Measurements from ENCODE around the gene RPS6KL1. TPM values are rescaled to one million over a fixed set of nuclear protein-coding genes. Genes with fewer than 3 reads are reported as not detected.

Gene RPS6KL1
- total RNA-seq, 2 donors from 2014 or later, result 4.4 to 10.4 TPM

DNA sequence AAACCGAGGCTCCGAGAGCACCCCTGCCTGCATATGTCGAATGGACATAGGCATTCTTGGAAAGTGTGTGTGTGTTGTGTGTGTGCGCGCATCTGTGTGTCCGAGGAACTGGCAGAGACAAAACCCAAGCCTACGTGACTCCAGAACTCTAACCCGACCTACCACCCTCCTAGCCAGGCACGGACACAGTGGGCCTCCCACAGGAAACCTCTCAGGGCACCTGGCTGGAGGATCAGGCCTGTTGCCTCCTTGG lies 32.9 kb upstream of the RPS6KL1 start:
- no peak for DNase-seq
- Histone ChIP-seq H3K36me3 (ENCODE audit: control insufficient read depth, insufficient read depth, low read length) (no peaks in the 10 kb centered on the region), H3K4me3 (ENCODE audit: low read length) (peak overlapping the region; percentile 67), H3K9ac (ENCODE audit: extremely low read depth, low read length, poor library complexity, severe bottlenecking) (no peak overlapping the region), H3K27me3 (ENCODE audit: control insufficient read depth, insufficient read depth, low read length, poor library complexity, severe bottlenecking) (peaks cover 24% of the 10 kb centered on the region), H3K27ac (ENCODE audit: low read depth, low read length) (no peak overlapping the region), H3K9me3 (ENCODE audit: control insufficient read depth, low read length) (no peaks in the 10 kb centered on the region), H3K4me1 (ENCODE audit: control insufficient read depth, insufficient read depth, low read length) (peaks cover 7% of the 10 kb centered on the region)
- no peaks in the 10 kb centered on the region for H3K36me3 Mint-ChIP-seq (ENCODE audit: low read depth)
- peak overlapping the region; percentile 42 for H3K4me3 Mint-ChIP-seq
- no peak for TF ChIP-seq CTCF (conservative IDR thresholded peaks at IDR 0.05)
- H3K4me1 Mint-ChIP-seq, result peaks cover 6% of the 10 kb centered on the region
- H3K27me3 Mint-ChIP-seq (ENCODE audit: insufficient read depth), result peaks cover 15% of the 10 kb centered on the region
- H3K9me3 Mint-ChIP-seq, result no peaks in the 10 kb centered on the region
- no peak overlapping the region for H3K27ac Mint-ChIP-seq
- 81 to 91% methylated on average over 2 to 9 of the region's 9 CpGs for WGBS, 2 experiments (ENCODE audit: insufficient coverage in 1 of 2, insufficient read length in 1 of 2)

- peak within 1 kb of the TSS; percentile 11 for H3K27ac ChIP-seq (ENCODE audit: low read depth, low read length)
- no peak within 1 kb of the TSS for H3K27ac Mint-ChIP-seq
Measured at GRCh38 chr14:74955229-74956026, 32.4 kb upstream of the RPS6KL1 start, which contains the start of gene PGF. Gene PGF (minus strand): TSS chr14:74955597. CDS start chr14:74955242, 355 bp downstream.

DNA sequence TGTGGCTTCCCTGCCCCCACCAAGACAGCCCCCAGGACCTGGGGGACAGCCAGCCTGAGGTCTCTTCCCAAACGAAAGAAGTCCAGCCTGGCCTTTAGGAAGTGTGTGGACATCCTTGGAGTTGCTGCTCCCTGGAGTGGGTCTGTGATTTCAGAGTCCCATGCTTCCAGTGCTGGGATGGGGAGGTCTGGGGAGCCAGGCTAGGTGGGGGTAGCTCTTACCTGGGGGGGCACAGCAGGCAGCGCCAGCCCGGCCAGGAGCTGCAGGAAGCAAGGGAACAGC lies 31.8 kb upstream of the RPS6KL1 start:
- peaks cover 11% of the 10 kb centered on the region for H3K4me1 ChIP-seq (ENCODE audit: control insufficient read depth, insufficient read depth, low read length)
- H3K27ac Mint-ChIP-seq, result no peak overlapping the region
- no peaks in the 10 kb centered on the region for H3K36me3 ChIP-seq (ENCODE audit: control insufficient read depth, insufficient read depth, low read length)
- no peak for TF ChIP-seq CTCF (conservative IDR thresholded peaks at IDR 0.05)
- H3K36me3 Mint-ChIP-seq (ENCODE audit: low read depth), result no peaks in the 10 kb centered on the region
- peaks cover 16% of the 10 kb centered on the region for H3K4me1 Mint-ChIP-seq
- H3K27me3 ChIP-seq (ENCODE audit: control insufficient read depth, insufficient read depth, low read length, poor library complexity, severe bottlenecking), result peaks cover 24% of the 10 kb centered on the region
- peaks cover 15% of the 10 kb centered on the region for H3K27me3 Mint-ChIP-seq (ENCODE audit: insufficient read depth)
- H3K9me3 Mint-ChIP-seq, result no peaks in the 10 kb centered on the region
- no peak for DNase-seq
- WGBS, 2 experiments (ENCODE audit: insufficient coverage in 1 of 2, insufficient read length in 1 of 2), result 75% methylated on average over 3 of the region's 3 CpGs; no CpG with 5 or more reads in 1 of the 2 experiments
- H3K9ac ChIP-seq (ENCODE audit: extremely low read depth, low read length, poor library complexity, severe bottlenecking), result no peak overlapping the region
- no peak overlapping the region for H3K27ac ChIP-seq (ENCODE audit: low read depth, low read length)
- peak overlapping the region; percentile 64 for H3K4me3 ChIP-seq (ENCODE audit: low read length)
- peak overlapping the region; percentile 43 for H3K4me3 Mint-ChIP-seq
- H3K9me3 ChIP-seq (ENCODE audit: control insufficient read depth, low read length), result no peaks in the 10 kb centered on the region

More at GRCh38 chr14:74955229-74956026, 32.4 kb upstream of the RPS6KL1 start, which contains the start of gene PGF:
- no peak within 1 kb of the TSS for H3K9ac ChIP-seq (ENCODE audit: extremely low read depth, low read length, poor library complexity, severe bottlenecking)
- Mint-ChIP-seq H3K4me3 (peak within 1 kb of the TSS; percentile 43), H3K36me3 (ENCODE audit: low read depth) (no peaks in the 10 kb centered on the region), H3K27me3 (ENCODE audit: insufficient read depth) (peaks cover 15% of the 10 kb centered on the region), H3K4me1 (peaks cover 10% of the 10 kb centered on the region), H3K9me3 (no peaks in the 10 kb centered on the region)
- no peaks in the 10 kb centered on the region for H3K36me3 ChIP-seq (ENCODE audit: control insufficient read depth, insufficient read depth, low read length)
- peaks cover 11% of the 10 kb centered on the region for H3K4me1 ChIP-seq (ENCODE audit: control insufficient read depth, insufficient read depth, low read length)
- peak; percentile 18 for TF ChIP-seq CTCF (conservative IDR thresholded peaks at IDR 0.05)
- peak; percentile 91 for DNase-seq
- H3K9me3 ChIP-seq (ENCODE audit: control insufficient read depth, low read length), result no peaks in the 10 kb centered on the region
- peak within 1 kb of the TSS; percentile 67 for H3K4me3 ChIP-seq (ENCODE audit: low read length)
- peaks cover 24% of the 10 kb centered on the region for H3K27me3 ChIP-seq (ENCODE audit: control insufficient read depth, insufficient read depth, low read length, poor library complexity, severe bottlenecking)
- 14 to 15% methylated on average over 37 to 73 of the region's 73 CpGs for WGBS, 2 experiments (ENCODE audit: insufficient coverage in 1 of 2, insufficient read length in 1 of 2)

Measured in endodermal cell (in vitro differentiated cells).